Measurements from ENCODE around the gene MBTPS2.
"Not testable (repeated sequence)": the region's sequence is repeated elsewhere in the genome, so short reads cannot be mapped to it uniquely, and the experiment has no call there.

The MBTPS2 gene

GRCh38 chrX:21839334-21840192, at the start of gene MBTPS2:
MBTPS2 (plus strand) TSS chrX:21839617; CDS start chrX:21839735, 118 bp downstream.
- peak; percentile 62 for DNase-seq (ENCODE audit: low read depth)

GRCh38 chrX:21798677-21799219, 40.7 kb upstream of the MBTPS2 start:
- DNase-seq (ENCODE audit: low read depth), result peak; percentile 33

- no peak for DNase-seq (ENCODE audit: low read depth)
Measured at GRCh38 chrX:21799767-21800166, 39.6 kb upstream of the MBTPS2 start.

GRCh38 chrX:21800344-21800770, 39.1 kb upstream of the MBTPS2 start:
- peak; percentile 1 for DNase-seq (ENCODE audit: low read depth)

GRCh38 chrX:21802054-21802670, 37.3 kb upstream of the MBTPS2 start:
- DNase-seq (ENCODE audit: low read depth), result no peak

GRCh38 chrX:21802839-21803238, 36.6 kb upstream of the MBTPS2 start:
- DNase-seq (ENCODE audit: low read depth), result no peak

- DNase-seq (ENCODE audit: low read depth), result no peak
Measured at GRCh38 chrX:21806691-21807090, 32.7 kb upstream of the MBTPS2 start.

- DNase-seq (ENCODE audit: low read depth), result no peak
Measured at GRCh38 chrX:21811832-21812231, 27.6 kb upstream of the MBTPS2 start.

- no peak for DNase-seq (ENCODE audit: low read depth)
Measured at GRCh38 chrX:21812628-21813027, 26.8 kb upstream of the MBTPS2 start.

- DNase-seq (ENCODE audit: low read depth), result no peak
Measured at GRCh38 chrX:21813612-21814368, 25.6 kb upstream of the MBTPS2 start.

GRCh38 chrX:21816136-21816535, 23.3 kb upstream of the MBTPS2 start:
- DNase-seq (ENCODE audit: low read depth), result no peak

GRCh38 chrX:21820170-21820569, 19.2 kb upstream of the MBTPS2 start:
- DNase-seq (ENCODE audit: low read depth), result not testable (repeated sequence)

GRCh38 chrX:21821875-21822274, 17.5 kb upstream of the MBTPS2 start:
- DNase-seq (ENCODE audit: low read depth), result no peak

GRCh38 chrX:21831496-21831895, 7.9 kb upstream of the MBTPS2 start:
- no peak for DNase-seq (ENCODE audit: low read depth)

GRCh38 chrX:21837056-21837455, 2.4 kb upstream of the MBTPS2 start:
- no peak for DNase-seq (ENCODE audit: low read depth)

GRCh38 chrX:21838937-21839333, 482 bp upstream of the MBTPS2 start:
- DNase-seq (ENCODE audit: low read depth), result no peak

GRCh38 chrX:21840193-21840545, 752 bp downstream of the MBTPS2 start:
- DNase-seq (ENCODE audit: low read depth), result no peak

- no peak for DNase-seq (ENCODE audit: low read depth)
Measured at GRCh38 chrX:21843179-21843578, 3.8 kb downstream of the MBTPS2 start.

GRCh38 chrX:21845096-21845495, 5.7 kb downstream of the MBTPS2 start:
- DNase-seq (ENCODE audit: low read depth), result no peak

- no peak for DNase-seq (ENCODE audit: low read depth)
Measured at GRCh38 chrX:21847342-21847741, 7.9 kb downstream of the MBTPS2 start.

- no peak for DNase-seq (ENCODE audit: low read depth)
Measured at GRCh38 chrX:21853578-21853977, 14.2 kb downstream of the MBTPS2 start.

GRCh38 chrX:21855937-21856415, 16.6 kb downstream of the MBTPS2 start, which contains the start of gene YY2:
YY2 (plus strand) TSS chrX:21855987; CDS start chrX:21856485, 498 bp downstream.
- DNase-seq (ENCODE audit: low read depth), result no peak

Data from HS-27A (cell line).